GM04504 (cell line): ENCODE measurements around the gene HAVCR1.
"Not testable (repeated sequence)": the region's sequence is repeated elsewhere in the genome, so short reads cannot be mapped to it uniquely, and the experiment has no call there.

Source experiments
- DNase-seq: peaks from one replicate; pipeline ENCODE4 v3.0.0-alpha.2; 2012; ENCODE audit warnings: low read depth

Gene HAVCR1

DNA sequence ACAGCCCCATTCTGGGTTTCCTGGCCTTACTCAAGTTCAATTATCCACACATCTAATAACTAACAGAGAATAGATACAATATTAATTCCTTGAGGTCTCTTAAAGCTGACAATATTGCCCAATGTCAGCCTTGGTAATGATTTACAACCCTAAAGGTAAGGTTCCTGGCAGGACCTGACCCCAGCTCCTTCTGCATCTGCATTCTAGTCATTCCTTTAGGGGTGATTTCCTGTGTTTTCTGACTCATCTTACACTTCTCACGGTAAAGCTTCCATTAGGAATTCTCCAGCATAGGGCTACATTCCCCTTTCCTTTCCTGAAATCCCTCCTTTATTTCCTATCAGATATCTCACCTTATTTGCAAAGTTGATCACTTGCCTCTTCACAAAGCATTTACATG lies 9.3 kb downstream of the HAVCR1 start:
- no peak for DNase-seq

DNA sequence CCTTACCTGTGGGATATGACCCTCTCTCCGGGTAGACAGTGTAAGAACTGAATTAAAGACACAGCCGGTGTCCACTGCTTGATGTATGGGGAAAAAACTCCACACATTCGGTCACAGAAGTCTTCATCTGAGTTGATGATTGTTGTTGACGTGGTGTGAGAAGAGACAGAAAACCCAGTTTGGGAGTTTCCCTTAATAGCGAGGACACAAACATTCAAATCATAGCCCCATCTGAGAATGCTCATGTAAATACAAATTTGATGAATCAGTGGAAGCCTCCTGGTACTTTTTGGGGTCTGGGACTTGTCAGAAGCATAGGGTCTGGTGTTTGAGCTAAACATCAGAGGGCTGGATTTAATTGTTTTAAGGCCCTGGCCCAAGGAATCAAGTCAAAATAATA lies 11.0 kb downstream of the HAVCR1 start:
- DNase-seq: no peak

DNA sequence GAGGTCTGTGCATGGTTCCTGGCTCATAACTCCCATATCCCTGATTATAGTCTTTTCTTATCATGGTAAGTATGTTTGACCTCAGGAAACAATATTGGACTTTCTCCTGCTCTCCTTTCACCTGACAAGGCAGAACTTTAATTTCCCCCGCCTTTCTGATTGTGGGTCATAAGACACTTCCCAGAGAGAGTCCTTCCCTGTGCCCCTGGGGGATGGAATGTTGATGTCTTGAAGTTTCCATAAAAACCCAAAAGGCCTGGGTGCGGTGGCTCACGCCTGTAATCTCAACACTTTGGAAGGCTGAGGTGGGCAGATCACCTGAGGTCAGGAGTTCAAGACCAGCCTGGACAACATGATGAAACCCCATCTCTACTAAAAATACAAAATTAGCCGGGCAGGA lies 11.9 kb downstream of the HAVCR1 start:
- not testable (repeated sequence) for DNase-seq

DNA sequence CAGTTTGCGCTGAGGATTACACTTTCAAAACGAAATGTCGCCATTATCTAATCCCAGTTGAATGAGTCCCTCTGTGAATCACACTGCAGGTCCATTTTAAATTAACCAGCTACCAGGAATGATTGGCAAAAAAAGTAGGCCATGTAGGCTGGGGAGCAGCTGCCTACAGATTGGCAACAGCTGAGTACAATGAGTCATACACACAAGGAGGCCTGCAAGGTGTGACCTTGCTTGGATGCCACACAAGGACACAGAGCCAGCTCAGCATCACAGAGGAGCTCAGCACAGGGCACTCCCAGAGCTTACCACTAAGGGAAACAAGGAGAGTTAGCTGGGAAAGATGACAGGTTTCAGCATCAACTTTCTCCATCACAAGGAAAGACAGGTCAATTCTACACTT lies 12.9 kb downstream of the HAVCR1 start:
- DNase-seq: no peak

DNA sequence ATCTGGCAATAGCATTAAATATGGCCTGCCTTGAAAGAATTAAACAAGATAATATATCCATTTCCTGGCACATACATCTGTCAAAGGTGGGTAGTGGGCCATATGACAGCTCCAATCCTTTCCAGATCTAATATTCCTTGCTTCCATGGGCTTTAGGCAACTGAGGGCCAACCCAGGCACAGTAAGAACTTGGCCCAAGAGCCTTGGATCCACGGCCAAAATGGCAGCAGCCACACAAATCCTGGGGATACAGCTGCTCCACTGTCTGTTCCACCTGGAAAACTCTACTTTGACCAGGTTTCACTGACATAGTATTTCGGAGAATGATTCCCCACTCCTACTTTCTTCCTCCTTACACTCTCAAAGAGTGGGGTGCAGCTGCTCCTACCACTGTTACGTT lies 13.3 kb downstream of the HAVCR1 start:
- no peak for DNase-seq

DNA sequence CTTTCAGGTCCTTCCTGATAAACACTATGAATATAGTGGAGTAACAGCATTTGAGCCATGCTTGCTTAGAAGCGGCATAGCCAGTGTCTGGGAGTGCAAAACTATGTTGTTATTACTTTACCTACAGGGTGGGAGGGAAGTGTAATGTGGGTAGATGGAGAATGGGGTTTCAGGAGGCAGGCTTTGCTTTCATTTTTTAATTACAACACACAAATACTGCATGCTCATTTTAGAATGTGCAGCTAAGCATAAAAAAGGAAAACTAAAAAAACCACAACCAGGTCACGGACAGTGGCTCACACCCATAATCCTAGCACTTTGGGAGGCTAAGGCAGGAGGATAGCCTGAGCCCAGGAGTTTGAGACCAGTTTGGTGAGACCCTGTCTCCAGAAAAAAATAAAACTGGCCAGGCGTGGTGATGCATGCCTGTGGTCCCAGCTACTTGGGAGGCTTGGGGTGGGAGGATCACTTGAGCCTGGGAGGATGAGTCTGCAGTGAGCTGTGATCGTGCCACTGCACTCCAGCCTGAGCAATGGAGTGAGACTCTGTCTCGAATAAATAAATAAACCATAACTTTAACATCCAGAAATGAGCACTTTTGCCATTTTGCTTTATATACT lies 20.2 kb downstream of the HAVCR1 start:
- no peak for DNase-seq

DNA sequence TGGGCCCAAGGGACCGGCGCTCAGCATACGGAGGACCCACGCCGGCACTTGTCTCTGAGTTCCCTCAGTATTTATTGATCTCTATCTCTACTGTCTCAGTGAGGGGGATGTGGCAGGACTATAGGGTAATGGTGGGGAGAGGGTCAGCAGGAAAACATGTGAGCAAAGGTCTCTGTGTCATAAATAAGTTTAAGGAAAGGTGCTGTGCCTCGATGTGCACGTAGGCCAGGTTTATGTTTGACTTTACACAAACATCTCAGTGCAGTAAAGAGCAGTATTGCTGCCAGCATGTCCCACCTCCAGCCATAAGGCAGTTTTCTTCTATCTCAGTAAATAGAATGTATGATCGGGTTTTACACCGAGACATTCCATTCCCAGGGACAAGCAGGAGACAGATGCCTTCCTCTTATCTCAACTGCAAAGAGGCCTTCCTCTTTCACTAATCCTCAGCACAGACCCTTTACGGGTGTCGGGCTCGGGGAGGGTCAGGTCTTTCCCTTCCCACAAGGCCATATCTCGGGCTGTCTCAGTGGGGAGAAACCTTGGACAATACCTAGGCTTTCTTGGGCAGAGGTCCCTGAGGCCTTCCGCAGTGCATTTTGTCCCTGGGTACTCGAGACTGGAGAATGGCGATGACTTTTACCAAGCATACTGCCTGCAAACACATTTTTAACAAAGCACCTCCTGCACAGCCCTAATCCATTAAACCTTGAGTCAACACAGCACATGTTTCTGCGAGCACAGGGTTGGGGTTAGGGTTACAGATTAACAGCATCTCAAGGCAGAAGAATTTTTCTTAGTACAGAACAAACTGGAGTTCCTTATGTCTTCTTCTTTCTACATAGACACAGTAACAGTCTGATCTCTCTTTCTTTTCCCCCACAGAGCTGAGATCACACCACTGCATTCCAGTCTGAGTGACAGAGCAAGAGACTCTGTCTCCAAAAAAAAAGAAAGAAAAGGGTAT lies 24.5 kb downstream of the HAVCR1 start:
- DNase-seq: not testable (repeated sequence)

DNA sequence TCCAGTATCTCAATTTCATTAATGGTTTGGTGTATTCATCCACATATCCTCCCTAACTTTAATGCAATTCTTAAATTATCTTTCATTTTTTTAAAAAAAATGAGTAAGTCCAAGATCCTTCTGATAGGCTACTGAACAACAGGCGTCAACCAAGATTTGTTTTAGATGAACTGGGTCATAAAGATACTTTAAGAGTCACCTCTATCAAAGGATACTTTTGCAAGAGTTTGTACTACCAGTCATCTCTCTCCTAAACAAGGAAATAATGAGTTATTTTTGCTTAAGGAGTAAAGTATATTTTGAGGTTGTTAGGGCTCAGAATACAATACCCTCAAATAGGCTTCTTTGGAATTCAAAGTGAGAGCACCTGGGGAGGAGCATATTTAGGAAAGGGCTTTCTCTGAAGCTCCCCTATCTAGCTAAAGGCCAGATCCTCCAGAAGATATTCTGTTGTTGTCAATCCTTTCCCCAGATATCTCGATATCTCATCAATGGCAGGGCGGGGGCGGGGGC lies 25.8 kb downstream of the HAVCR1 start:
- no peak for DNase-seq

DNA sequence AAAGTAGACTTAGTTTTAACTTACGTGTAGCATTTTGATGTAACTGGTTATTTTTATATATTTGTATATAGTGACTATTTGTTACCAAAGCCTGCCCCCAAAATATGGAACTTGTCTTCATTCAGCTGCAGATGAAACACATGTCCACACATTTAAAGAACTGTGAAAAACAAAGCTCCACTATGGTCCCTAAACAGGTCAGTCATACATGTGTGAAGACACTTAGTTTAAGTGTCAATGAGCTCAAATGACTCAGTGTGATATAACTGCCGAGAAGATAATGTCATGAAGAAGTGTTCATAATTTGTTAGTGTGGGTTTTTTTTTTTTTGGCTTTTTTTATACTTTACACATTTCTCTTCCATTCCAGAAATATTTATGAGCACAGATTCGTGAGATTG lies 28.2 kb downstream of the HAVCR1 start:
- no peak for DNase-seq

DNA sequence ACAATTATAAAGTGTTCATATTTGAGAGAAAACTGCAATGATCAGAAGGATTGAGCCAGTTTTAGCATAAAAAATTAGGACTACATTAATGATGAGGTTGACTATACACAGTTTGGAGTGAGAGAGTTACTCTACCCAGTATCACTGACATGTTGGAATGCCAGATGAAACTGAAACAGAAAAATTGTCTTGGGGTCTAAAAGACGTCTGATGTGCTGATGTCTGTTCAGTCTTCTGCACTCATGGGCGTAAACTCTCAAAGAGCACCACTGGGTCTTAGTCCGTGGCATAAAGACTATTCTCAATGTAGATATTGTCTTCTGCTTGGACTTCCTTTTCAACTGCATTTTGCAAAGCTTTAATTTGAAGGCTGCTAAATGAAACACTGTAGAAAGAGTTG lies 29.5 kb downstream of the HAVCR1 start:
- DNase-seq: no peak

DNA sequence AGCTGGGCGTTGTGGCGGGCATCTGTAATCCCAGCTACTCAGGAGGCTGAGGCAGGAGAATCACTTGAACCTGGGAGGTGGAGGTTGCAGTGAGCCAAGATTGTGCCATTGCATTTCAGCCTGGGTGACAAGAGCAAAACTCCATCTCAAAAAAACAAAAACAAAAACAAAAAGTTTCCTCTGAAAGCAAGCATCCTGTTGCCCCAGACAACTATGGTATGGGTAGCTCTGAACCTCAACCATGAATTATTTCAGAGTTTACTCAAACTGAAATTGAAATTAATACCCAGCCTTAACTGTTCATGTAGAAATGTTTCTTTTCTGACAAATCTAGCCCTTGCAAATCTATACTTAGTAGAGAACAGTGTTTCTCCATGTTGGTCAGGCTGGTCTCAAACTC lies 31.3 kb downstream of the HAVCR1 start:
- DNase-seq: not testable (repeated sequence)

DNA sequence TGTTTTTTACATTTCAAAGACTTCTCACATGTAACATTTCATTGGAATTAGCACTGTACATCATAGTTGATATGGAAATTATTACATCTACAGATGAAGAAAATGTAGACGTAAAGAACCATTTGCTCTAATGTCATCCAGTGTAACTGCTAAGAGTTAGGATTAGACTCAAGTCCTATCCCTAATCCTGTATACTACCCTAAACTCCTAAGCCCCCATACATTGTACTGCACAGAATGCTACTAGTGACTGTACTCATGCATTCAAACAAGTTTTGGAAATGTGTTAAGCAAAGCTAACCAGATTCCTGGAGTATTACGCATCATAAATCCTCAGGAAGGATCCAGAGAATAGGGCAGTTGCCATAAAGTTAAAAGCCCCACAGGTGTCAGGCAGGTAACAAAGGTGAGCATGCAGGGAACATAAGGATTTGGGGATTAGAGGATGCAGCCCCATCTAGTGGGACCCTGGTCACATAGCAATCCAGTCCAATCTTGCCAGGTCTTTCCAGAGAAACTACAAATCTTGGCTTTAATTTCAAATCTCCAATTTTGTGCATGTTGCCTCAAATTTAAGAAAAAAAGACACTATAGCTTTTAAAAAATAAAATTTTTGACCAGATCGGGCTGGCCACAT lies 32.0 kb downstream of the HAVCR1 start:
- DNase-seq: no peak

DNA sequence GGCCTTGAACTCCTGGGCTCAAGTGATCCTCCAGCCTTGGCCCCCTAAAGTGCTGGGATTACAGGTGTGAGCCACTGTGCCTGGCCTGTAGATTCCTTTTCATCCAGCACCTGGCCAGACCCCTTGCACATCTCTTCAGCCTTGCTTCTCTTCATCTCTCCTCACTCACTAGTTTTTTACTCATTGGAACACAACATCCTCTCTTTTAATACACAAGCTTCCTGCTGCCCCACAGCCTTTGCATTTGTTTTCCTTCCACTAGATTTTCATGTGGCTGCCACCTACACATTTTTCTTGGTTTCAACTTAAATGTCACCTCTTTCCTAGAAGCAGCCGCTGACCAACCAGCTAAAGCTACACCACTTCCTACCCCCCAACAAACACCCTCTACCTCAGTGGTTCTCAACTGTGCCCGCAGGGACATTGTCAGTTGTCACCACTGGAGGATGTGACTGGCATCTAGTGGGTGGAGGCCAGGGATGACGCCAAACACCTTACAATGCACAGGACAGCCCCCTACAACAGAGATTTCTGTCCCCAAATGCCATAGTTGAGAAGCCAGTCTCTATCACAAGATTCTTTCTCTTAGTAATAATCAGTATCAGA lies 33.7 kb downstream of the HAVCR1 start:
- no peak for DNase-seq

DNA sequence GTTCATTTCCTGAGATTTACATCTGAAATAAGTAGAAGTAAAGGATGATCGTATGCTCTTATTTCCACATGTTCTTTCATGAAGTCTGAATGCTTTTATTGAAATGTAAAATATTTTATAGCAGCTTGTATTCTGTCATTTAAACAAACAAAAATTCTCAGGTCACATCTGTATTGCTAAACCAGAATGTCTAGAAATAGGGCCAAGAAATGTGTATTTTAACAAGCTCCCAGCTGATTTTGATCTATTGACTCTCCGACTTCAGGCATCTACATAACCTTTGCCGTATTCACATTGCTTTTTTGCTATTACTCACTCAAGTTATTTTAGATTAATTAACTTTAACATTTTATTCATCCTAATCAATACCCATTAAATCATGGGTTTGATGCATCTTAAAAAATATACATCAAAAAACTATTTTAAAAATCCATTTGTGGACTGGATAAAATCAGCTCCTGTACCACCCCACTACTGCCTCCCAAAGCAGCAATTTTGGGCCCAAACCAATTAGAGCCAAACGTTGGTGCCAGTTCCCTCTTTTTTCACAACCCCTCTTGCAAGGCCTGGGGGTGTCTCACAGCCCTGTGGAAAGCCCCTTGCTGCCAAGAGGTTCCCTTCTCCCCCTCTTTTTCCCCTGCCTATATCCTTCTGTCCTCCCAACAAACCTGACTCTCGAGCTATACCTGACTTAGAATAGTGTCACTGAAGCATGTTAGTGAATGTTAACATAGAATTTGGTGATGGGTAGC lies 34.5 kb downstream of the HAVCR1 start:
- DNase-seq: no peak

DNA sequence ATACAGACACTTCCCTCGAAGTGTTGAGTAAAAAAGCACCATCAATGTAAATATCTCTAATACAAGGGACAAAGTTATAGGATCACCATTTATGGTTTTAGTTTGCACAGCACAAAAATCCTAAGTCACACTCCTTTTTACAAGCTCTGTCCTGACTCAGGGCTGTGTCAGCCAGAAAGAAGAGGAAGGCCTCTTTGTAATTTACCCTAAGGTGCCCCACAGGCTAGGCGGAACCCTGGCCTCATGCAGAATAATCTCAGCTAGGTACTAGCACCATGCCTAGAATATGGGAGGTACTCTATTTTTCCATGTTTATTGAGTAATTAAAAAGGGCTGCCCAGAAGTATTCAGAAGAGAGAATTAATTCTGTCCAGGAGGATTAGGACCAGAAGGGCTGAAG lies 36.9 kb downstream of the HAVCR1 start:
- no peak for DNase-seq

DNA sequence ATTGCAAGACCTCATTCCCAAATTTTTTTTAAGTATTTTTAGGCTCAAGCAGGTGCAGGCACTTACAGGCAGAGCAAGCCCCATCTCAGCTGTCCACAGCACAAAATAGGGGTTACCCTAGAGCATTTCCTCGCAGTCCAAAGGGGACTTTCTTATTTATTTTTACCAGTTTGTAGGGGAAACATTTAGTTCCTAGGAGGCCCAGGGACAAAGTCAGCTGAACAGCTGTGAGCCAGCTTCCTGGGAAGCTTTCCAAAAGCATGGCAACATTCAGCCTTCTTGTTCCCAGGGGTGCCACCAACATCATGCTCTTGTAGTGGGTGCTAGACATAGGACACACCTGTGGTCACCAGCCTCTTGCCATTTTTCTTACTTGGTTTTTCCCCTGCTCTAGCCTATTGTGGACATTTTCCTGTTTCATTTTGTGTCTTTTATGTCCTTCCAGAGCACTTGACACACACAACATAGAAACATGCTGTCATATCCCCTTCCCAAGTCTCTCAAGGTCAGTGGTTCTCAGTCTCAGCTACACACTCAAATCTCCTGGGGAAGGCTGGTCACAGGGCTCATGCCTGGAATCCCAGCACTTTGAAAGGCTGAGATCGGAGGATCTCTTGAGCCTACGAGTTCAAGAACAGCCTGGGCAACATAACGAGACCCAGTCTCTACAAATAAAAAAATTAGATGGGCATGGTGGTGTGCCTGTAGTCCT lies 38.2 kb downstream of the HAVCR1 start:
- DNase-seq: no peak

DNA sequence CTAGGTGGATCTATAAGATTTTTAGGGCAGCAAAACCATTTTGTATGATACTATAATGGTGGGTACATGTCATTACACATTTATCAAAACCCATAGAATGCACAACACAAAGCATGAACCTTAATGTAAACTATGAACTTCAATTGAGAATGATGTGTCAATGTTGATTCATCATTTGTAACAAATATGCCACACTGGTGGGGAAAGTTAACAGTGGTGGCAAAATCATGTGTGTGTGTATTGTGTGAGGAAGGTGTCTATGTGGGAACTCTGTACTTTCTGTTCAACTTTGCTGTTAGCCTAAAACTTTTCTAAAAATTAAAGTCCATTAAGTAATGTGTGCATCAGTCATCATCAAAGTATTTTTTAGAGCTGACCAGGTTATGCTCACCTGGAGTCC lies 38.9 kb downstream of the HAVCR1 start:
- DNase-seq: no peak

DNA sequence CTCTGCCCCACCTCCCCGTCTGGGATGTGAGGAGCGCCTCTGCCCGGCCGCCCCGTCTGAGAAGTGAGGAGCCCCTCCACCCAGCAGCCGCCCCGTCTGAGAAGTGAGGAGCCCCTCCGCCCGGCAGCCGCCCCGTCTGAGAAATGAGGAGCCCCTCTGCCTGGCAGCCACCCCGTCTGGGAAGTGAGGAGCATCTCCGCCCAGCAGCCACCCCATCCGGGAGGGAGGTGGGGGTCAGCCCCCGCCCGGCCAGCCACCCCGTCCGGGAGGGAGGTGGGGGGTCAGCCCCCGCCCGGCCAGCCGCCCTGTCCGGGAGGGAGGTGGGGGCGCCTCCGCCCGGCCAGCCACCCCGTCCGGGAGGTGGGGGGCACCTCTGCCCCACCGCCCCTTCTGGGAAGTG lies 44.8 kb downstream of the HAVCR1 start:
- not testable (repeated sequence) for DNase-seq

DNA sequence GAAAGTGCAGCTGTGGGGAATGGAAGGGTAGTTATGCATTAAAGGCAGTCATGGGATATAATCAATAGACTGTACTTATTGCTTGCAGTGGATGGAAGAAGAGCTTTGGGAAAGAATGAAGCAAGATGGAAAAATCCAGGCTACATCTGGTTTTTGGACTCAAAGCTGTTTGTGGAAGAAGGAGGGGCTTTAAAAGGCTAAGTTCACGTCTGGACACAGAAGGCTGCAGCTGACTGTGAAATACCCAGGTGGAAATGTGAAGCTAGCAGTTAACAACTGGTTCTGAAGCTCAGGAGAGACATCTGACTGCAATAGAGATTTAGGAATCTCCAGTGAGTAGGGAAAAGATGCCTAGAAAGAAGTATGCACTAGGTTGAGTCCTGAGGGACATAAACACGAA lies 52.7 kb downstream of the HAVCR1 start:
- DNase-seq: no peak

DNA sequence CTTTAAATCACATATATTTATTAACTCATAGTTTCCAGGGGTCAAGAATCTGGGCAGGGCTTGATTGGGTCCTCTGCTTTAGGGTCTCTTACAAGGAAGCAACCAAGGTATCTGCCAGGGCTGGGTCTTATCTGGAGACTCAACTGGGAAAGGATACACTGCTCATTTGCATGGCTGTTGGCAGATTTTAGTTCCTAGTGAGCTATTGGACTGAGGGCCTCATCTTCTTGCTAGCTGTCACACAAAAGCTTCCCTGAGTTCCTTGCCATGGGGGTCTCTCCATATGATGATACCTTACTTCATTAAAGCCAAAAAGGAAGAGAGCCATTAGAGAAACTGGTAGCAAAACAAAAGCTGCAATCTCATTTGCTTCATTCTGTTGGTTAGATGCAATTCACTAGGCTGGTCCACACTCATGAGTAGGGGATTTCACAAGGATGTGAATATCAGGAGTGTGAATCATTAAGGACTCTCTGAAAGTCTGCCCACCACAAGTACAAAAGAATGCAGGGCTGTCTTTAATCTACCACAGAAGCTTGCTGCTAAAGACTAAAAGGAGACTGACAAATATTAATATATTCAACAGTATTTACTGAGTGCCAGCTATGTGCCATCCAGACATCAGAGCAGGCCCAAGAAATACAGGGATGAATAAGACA lies 53.9 kb downstream of the HAVCR1 start:
- no peak for DNase-seq

DNA sequence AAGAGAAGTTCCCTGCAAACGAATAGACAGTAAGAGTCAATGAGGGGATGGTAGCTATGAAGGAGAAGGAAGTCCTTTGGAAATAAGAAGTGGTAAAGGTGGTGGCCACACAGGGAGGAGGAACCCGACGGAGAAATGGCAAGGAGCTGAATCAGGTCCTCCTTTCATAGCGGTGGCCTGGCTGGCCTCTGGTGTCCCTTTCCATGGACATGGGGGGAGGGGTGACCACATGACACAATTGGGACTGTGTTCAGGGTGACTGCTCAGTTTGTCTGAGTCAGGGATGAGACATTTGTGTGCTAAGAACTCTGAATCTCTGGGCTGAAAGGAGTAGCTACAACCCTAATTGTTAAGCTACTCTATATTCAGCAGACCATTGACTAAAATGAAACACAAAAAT lies 67.2 kb downstream of the HAVCR1 start:
- DNase-seq: no peak
